Right ventricle myocardium inferior (tissue), 1 donor: ENCODE results near the gene CDC14B. TPM values are rescaled to one million over a fixed set of nuclear protein-coding genes. Genes with fewer than 3 reads are reported as not detected.
"Not testable (repeated sequence)": the region's sequence is repeated elsewhere in the genome, so short reads cannot be mapped to it uniquely, and the experiment has no call there.

ENCODE experiments used
- ATAC-seq: fragments of 200-7000 bp; cut with Tn5 transposase; one replicate; pipeline ENCODE4 v1.9.1; 2020; ENCODE audit warnings: mild to moderate bottlenecking, moderate library complexity
- DNase-seq: peaks from one replicate; pipeline ENCODE4 v3.0.0; 2021; ENCODE audit errors: missing footprints
- intact Hi-C: fragments of 100-400 bp; cut with DNase I; formaldehyde crosslinking; loops from one replicate; pipeline ENCODE4 v1.11.0; 2022
- total RNA-seq: library from RNA; stranded (reverse); fragmentation: NEBNext Ultra II Directional; extraction: Animal tissue kit (Norgen Biotek cat#: 25700); gene quantifications from one replicate; pipeline ENCODE4 v1.2.1, GENCODE V29; 2021
- donor health status: DM: no; HTN: yes; CAD: no; lungs with severe emphysema.

Gene CDC14B
- total RNA-seq, 1 donor from 2014 or later: 14.5 TPM

- intact Hi-C loops: no loop called here
- no peak for DNase-seq
- no peak for ATAC-seq
Measured at GRCh38 chr9:96638606-96639364, 19.1 kb upstream of the CDC14B start.

DNA sequence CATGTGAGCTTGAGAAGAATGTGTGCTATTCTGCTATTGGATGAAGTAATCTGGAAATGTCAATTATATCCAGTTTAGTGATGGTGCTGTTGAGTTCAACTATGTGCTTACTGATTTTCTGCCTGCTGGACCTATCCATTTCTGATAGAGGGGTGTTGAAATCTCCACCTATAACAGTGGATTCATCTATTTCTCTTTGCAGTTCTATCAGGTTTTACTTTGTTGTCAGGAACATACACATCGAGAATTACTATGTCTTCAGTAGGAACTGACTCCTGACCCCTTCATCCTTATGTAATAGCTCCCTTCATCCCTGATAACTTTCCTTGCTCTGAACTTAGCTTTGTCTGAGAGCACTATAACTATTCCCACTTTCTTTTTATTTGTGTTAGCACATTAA lies 16.7 kb upstream of the CDC14B start:
- DNase-seq: no peak
- ATAC-seq: no peak
- intact Hi-C loops: no loop called here

DNA sequence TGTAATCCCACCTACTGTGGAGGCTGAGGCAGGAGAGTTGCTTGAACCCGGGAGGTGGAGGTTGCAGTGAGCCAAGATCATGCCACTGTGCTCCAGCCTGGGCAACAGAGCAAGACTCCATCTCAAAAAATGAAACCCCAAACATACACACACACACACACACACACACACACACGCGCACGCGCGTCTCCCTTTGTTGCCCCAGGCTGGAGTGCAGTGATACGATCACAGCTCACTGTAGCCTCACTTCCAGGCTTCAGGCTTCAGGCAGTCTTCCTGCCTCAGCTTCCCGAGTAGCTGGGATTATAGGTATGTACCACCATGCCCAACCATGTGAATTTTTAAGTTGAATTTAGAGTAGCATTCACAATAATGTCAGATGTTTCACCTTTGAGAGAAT lies 13.9 kb upstream of the CDC14B start:
- intact Hi-C loops, DNase-seq, ATAC-seq: not testable (repeated sequence)

GRCh38 chr9:96626912-96627311 lies 7.3 kb upstream of the CDC14B start:
- ATAC-seq (no peak), DNase-seq (no peak)
- intact Hi-C loops: no loop called here

DNA sequence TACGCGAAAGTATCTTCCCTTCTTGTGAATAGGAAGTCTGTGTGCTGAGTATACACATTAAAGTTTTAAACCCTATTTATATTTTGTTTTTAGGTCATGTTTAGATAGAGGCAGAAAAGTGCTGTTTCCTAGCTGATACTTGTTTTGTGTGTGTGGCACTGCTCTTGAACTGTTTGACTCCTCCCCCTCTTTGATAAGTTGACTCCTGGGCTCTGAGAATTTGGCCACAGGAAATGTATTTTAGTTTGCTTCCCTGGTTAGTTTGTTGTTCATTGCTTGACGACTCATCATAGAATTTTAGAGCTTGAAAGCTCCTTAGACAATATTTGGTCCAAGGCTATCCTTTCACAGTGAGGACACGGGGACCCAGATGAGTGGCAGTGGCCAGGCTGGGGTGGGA lies 2.0 kb upstream of the CDC14B start:
- no peak for ATAC-seq
- no peak for DNase-seq
- intact Hi-C loops: no loop called here

DNA sequence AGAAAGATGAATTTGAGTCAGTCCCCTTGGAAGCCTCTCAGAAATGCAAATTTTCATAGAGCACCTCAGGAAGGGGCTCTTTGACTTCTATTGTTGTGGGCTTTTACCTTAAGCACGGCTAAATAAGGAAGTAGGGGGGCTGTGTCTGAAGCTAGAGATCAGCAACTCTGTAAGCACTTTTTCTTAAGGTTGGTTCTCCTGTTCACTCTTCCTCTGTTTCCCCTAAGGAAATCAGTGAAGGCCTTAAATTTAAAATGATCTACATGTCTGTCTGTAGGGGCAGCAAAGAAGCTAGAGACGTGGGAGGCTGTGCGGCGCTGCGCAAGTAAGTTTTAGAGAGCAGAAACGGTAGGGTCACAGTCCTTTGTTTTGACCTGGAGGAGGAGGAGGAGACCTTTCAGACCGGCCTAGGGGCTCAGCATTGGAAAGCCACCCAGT lies 1.2 kb upstream of the CDC14B start:
- no peak for DNase-seq
- intact Hi-C loops: no loop called here
- ATAC-seq: no peak

- DNase-seq (no peak), ATAC-seq (no peak)
- intact Hi-C loops: no loop called here
Measured at GRCh38 chr9:96620181-96620514, 505 bp upstream of the CDC14B start.

GRCh38 chr9:96619124-96619465 lies 548 bp downstream of the CDC14B start:
- DNase-seq: no peak
- ATAC-seq: peak; percentile 9
- intact Hi-C loops: loop anchor here (2.0 to 5.0 kb wide), 4 partner anchors 36 to 168 kb away; partner anchors contain the start of genes HABP4 and PRXL2C

DNA sequence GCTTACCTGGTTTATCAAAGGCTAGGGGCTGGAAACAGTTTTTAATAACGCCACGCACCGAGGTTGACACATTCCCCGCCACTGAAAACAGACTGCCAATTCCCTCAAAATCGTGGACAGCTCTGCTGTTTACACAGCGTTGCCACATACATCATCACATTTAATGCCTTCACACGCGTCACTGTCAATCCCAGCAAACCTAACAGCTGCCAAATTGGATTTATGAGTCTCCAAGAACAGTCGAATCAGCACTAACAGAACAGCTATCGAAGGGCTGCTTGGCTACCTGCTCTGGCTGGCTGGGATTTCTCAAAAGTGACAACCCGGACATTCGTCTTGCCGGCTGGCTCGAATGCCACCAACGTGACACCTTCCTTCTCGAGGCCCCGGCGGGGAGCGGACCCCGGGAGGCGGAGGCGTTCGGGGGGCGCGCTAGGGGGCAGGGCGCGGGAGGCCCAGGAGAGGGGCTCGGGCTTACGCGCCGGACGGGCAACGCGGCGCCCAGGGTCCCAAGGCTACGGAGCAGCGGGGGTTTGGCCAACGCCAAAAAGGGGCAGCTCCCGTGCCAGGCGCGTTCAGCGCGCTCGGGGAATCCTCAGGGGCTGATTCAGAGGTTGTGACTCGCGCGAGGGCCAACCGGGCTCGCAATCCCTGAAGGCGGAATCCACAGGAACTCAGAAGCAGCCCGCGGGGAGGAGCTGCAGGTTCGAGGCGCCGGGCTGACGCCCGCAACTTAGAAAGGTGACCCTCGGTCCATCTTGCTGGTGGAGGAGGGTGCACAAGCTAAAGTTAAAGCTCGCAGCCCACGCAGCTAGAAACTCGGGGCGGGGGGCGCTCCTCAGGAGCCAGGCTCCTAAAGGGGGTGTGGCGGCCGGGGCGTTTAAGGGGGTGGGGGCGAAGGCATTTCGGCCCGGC lies 1.2 kb downstream of the CDC14B start:
- ATAC-seq: peak; percentile 55
- intact Hi-C loops: loop anchor here (2.0 to 5.0 kb wide), 4 partner anchors 36 to 168 kb away; partner anchors contain the start of genes HABP4 and PRXL2C
- peak; percentile 70 for DNase-seq

DNA sequence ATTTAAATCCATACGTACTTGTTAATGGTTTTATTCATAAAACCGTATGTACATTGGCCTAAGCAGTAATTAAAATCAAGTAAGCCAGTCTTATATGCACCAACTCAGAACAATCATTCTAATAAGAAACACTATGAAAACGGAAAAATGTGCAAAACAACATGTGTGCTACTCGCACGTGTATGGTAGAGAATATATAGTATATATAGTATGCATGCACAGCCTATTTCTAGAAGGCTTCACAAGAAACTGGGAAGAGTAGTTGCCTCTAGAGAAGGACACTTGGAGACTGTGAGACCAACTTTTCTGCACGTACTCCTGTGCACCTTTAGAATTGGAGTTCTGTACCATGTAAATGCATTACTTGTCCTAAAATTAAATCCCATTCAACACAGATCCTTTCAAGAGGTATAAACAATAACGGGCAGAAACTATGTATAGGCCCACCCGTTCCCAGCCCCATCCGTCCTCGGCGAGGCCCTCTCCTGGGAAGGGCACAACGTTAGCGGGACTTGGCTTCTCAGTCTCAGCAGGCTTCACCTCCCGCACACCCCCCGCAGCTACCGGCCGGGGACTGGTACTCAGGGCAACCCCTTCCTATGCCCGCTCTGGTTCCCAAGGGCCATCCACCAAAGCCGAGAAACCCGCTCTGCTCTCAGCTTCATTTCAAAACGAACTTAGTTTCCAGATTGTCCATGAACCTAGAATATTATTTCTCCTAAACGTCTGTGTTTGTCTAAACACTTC lies 2.0 kb downstream of the CDC14B start:
- intact Hi-C loops: loop anchor here (2.0 to 5.0 kb wide), 4 partner anchors 37 to 167 kb away; partner anchors contain the start of genes HABP4 and PRXL2C
- ATAC-seq (no peak), DNase-seq (no peak)

GRCh38 chr9:96616817-96617438 lies 2.7 kb downstream of the CDC14B start:
- DNase-seq (no peak), ATAC-seq (no peak)
- intact Hi-C loops: loop anchor here (5.0 kb wide), 1 partner anchor 45 kb away; no protein-coding TSS in a partner anchor

GRCh38 chr9:96615411-96615810 lies 4.2 kb downstream of the CDC14B start:
- intact Hi-C loops: loop anchor here (5.0 kb wide), 1 partner anchor 43 kb away; no protein-coding TSS in a partner anchor
- DNase-seq (no peak), ATAC-seq (no peak)

GRCh38 chr9:96614664-96615063 lies 5.0 kb downstream of the CDC14B start:
- DNase-seq, ATAC-seq: not testable (repeated sequence)
- intact Hi-C loops: loop anchor here (5.0 kb wide), 1 partner anchor 42 kb away; no protein-coding TSS in a partner anchor

GRCh38 chr9:96612966-96613589 lies 6.6 kb downstream of the CDC14B start:
- DNase-seq (no peak), ATAC-seq (peak; percentile 30)
- intact Hi-C loops: loop anchor here (1.0 kb wide), 1 partner anchor 9 kb away; no protein-coding TSS in a partner anchor

DNA sequence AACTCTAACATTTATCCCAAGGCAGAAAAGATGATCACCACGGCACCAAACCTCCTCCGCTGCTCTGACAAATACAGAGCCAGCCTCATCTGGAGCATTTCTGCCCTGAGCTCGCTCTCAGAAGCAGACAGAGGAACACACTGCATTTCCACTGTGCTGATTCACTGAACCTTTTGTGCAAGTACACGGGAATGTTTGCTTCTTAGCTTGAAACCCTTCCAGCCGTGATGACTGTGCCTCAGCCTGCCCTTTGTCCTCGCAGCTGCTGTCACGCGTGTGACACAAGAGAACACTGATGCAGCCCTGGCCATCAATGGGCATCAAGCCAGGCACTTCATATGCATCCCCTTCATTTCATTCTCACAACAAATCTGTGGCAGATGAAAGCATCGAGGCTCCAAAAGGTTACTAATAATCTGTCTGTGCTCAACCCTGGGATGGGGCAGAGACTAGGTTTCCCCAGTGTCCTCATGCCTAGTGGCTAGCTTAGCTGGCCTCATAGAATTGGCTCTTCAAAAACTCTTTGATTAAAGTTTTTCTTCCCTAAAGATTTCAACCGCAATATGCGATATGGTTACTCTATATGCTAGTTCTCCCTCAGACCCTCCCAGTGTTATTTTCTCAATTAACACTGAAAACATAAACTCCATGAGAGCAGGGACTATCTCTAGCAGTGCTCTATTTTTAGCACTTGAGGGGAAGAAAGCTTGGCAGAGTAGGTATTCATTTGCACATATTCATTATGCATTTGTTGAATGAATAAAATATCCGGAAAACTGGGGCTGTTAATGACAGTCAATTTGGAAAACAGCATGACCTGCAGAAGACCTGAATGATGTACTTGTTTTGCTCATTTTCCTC lies 7.3 kb downstream of the CDC14B start:
- intact Hi-C loops: loop anchor here (1.0 kb wide), 1 partner anchor 8 kb away; no protein-coding TSS in a partner anchor
- peak; percentile 70 for DNase-seq
- peak; percentile 86 for ATAC-seq

DNA sequence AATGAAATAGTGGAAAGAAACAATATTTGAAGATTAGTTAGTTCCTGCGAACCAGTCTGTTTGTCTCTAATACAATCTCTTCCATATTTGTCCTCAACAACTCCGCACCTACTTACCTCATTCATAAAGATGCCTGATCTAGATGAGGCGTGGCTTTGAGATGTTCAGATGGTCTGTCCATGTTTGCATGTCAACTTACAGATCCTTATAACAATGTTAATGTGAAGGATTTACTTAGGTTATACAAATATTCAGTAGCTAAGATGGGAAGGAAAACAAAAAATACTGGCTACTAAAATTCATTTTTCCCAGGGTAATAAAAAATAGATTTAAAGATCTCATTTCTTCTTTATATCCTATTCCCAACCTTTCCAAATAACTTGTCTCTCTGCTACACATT lies 8.3 kb downstream of the CDC14B start:
- intact Hi-C loops: no loop called here
- ATAC-seq (no peak), DNase-seq (no peak)

DNA sequence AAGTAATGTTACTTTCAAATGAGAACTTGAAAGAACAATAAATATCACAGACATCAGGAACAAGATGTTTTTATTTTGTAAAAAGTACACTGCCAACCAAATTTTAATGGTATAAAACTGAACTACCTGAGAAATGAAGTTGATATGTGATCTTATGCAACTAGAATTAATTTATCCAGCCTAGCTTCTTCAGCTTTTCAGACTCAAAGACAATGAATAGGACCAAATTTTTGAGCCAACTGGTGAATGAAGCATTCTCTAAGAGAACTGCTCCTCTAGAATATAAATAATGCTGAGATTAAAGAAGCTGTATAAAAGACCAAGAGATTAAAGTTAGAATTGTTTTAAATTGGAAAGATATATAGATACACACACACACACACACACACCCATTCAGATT lies 9.9 kb downstream of the CDC14B start:
- intact Hi-C loops: no loop called here
- DNase-seq: no peak
- no peak for ATAC-seq
